GM12872 (cell line): ENCODE measurements around the gene BORCS6.

Experiments used
- TF ChIP-seq, protein P1 (sequence below): IDR thresholded peaks from 3 replicates; pipeline ENCODE4 v1.5.1; 2011; ENCODE audit warnings: low read depth, mild to moderate bottlenecking, low read length, moderate library complexity; ENCODE audit not compliant: insufficient read depth

BORCS6 gene

DNA sequence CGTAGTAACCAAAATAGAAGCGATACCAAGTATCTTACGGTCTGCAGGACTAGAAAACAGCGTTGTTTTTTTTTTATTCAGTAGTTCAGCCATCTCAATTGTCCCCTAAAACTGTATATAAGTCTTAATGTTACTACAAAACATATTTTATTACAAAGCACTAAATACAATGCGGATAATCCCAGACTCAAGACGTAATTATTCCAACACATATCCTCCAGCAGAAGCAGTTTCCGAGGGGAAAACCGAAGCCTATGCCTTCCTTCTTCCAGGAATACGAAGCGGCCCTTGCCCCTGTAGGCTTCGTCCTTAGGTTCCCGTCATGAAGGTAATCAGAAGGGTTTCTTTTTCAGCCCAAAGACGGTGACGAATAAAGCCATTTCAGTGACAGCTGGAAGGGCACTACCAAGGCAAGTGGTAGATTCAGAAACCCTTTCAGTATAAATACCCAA is 16.1 kb downstream of the BORCS6 start:
- TF ChIP-seq, protein P1, sequence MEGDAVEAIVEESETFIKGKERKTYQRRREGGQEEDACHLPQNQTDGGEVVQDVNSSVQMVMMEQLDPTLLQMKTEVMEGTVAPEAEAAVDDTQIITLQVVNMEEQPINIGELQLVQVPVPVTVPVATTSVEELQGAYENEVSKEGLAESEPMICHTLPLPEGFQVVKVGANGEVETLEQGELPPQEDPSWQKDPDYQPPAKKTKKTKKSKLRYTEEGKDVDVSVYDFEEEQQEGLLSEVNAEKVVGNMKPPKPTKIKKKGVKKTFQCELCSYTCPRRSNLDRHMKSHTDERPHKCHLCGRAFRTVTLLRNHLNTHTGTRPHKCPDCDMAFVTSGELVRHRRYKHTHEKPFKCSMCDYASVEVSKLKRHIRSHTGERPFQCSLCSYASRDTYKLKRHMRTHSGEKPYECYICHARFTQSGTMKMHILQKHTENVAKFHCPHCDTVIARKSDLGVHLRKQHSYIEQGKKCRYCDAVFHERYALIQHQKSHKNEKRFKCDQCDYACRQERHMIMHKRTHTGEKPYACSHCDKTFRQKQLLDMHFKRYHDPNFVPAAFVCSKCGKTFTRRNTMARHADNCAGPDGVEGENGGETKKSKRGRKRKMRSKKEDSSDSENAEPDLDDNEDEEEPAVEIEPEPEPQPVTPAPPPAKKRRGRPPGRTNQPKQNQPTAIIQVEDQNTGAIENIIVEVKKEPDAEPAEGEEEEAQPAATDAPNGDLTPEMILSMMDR, result no peak

DNA sequence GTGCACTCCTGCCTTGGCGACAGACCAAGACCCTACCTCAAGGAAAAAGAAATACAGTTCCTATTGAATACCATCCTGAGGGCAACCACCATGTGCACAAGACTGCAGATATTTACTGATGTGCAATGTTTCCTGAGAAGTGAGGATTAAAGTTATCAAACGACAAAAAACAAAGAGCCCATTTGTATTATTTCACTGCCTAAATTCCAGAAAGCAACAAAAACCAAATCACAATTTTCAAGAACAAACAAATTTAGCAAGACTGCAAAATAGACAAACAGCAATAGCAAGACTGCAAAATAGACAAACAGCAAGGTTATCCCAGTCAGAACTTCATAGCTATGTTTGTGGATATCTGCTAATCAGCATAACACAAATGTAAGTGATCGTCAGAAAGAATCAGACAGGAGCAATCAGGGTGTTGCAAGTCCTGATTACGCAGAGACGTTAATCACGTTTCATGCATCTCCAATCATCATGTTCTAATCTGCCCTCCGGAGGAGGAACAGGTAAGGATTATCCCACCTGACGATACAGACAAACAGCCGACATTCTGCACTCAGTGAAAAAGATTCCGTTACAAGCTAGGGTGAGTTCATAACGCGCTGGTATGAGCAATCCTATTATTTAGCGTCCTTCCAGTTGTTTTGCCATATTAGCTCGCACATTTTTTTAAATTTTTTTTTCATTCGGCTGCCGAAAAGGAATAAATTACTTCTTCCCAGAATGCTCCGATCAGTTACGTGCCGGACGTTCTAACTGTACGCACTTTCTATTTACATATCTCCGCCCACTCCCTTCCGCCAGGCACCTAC is 16.7 kb downstream of the BORCS6 start:
- TF ChIP-seq, protein P1, result no peak

DNA sequence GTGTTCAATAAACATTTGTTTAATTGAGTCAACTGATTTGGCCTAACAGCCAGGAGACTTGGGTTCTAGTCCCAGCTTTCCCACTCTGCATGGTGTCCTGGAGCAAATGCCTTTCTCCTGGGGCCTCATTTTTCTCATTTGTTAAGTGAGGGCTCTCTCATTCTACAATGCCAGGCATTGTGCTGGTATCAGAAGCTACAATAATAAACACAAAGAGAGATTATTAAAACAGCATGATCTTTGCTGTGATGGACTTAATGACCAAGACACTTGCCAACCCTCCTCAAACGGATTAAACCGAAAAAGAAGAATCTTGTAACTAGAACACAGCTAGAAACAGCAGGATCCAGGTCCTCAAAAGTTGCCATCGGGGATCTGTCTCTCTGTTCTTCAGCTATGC is 22.5 kb downstream of the BORCS6 start:
- TF ChIP-seq, protein P1, result no peak

DNA sequence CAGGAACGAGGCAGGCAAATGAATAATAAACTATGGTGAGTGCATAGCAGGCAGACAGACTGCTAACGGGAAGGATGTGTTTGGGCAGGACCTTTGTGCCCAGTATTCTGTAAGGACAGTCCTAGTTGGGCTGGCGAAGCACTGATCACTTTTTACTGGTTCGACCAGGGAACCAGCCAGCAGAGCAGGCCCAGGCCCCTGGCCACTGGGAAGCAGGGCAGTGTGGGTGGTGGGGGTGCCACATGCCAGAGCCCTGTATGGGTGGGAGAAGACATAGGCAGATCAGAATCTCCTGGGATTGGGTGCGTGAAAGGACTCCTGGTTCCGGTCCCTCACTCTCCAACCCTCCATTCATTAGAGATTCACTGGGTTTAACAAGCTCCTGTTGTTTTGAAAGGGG is 23.2 kb downstream of the BORCS6 start:
- TF ChIP-seq, protein P1, result no peak

DNA sequence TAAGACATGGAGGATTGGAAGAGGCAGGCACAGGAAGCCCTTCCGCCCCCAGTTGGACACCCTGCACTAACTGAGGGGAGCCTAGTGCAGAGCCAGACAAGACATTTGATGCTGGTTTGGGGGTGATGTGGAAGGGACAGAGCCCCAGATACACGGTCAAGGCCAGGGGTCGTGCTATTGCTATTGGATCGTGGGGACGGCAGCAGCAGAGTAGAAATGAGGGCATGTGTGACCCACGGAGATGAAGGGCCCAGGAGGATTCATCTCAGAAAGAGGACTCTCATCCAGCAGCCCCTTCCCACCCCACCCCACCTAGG is 25.2 kb downstream of the BORCS6 start:
- TF ChIP-seq, protein P1, result no peak

DNA sequence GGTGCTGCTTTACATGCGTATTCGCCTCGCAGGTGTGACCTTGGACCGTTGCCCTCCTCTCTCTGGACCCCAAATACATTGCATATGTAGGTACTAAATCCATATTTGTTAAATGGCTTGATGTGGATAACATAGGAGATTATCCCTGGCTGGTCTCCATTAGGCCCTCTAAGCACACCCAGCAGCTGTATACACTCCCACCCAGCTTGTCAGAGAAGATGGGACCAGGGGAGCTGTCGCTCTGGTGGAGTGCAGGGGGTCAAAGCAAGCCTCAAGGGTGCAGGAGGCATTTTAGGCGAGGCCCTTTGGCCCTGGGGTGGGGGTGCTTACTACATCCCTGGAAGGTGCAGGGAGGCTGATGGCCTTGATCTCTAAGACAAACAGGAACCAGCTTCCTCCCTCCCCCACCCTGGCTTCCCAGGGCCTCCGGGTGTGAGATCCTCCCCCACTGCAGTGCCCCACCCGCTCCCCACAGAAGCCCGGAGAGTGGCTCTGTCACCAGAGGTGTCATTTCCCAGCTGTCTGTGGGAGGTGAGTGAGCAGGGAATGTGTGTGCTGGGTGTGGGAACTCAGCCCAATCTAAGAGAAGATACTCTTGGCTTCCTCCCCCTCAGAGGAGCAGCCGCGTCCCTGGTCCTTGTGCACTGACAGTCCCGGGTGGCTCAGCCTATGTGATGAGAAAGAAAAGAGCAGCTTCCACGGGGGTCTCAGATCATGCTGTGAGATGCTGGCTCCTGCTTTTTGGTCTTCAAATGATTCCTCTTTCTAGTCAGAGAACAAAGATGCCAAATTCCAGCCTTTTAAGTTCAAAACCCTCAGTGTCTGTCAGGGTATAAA is 25.8 kb downstream of the BORCS6 start:
- TF ChIP-seq, protein P1, result no peak
